K562 (cell line): ENCODE measurements around the gene RDH13. TPM values are rescaled to one million over a fixed set of nuclear protein-coding genes. Genes with fewer than 3 reads are reported as not detected.

ENCODE experiments used
- ATAC-seq: fragments of 200-7000 bp; cut with Tn5 transposase; 3 replicates; pipeline ENCODE4 v1.9.1; 2020; ENCODE audit warnings: moderate library complexity
- BruUV-seq: library from RNA; stranded (reverse); fragments of 400-500 nt; replicated peaks from 2 replicates; lab custom pipeline; 2021; lab: Mats Ljungman, UMichigan
- CTCF ChIA-PET: fragments of 300-600 bp; formaldehyde crosslinking; extraction: SDS; loops from one replicate; lab custom pipeline; 2021; ENCODE audit warnings: low intra/inter-chr PET ratio; lab: Yijun Ruan, JAX
- POLR2A ChIA-PET: fragments of 300-600, 350-650 bp; sonication (Branson Sonifier 250); formaldehyde crosslinking; extraction: SDS; loops from one replicate; lab custom pipeline; 2021; ENCODE audit warnings: antibody characterized with exemption, inconsistent platforms; lab: Yijun Ruan, JAX
- DNase-seq, 4 experiments: peaks; one replicate each; pipeline versions ENCODE4 v3.0.0 to v3.0.0-alpha.2; 2011 to 2018; ENCODE audit warnings: low spot score in 3 of 4, mixed read lengths in 3 of 4; ENCODE audit errors: extremely low read depth in 1 of 4
- FAIRE-seq: peaks from 2 replicates; lab custom pipeline; 2011; peaks lifted over from hg19 to GRCh38; lab: Jason Lieb, UNC
- H2AFZ ChIP-seq: 2 replicates; pipeline ENCODE4 v1.6.0; 2011; ENCODE audit warnings: low read depth, low read length, control low read depth, inconsistent platforms
- H3K27ac ChIP-seq: fragments of 200-600 bp; 3 replicates; pipeline ENCODE4 v1.8.0; 2011; ENCODE audit warnings: low read depth, mild to moderate bottlenecking, control low read depth, inconsistent platforms, low read length, moderate library complexity, mixed read lengths; ENCODE audit errors: extremely low read depth
- H3K27me3 ChIP-seq, 2 experiments: fragments of 300-600 bp in 1 of 2; 2 replicates in 1 of 2; 3 replicates in 1 of 2; pipeline versions ENCODE4 v1.6.0 to v1.8.0; 2011; ENCODE audit warnings: inconsistent platforms in 2 of 2, low read length in 2 of 2, mild to moderate bottlenecking in 1 of 2, mixed read lengths in 1 of 2, moderate library complexity in 1 of 2; ENCODE audit not compliant: control insufficient read depth in 2 of 2, insufficient read depth in 2 of 2
- H3K36me3 ChIP-seq: fragments of 300-600 bp; 3 replicates; pipeline ENCODE4 v1.8.0; 2011; ENCODE audit warnings: mild to moderate bottlenecking, low read length, inconsistent platforms; ENCODE audit not compliant: control insufficient read depth, insufficient read depth
- H3K4me1 ChIP-seq, 2 experiments: fragments of 200-600 bp in 1 of 2; replicated peaks in 1 of 2; 2 replicates in 1 of 2; 3 replicates in 1 of 2; pipeline versions ENCODE4 v1.5.1 to v1.8.0; 2011; ENCODE audit warnings: inconsistent platforms in 2 of 2, low read length in 2 of 2, mild to moderate bottlenecking in 1 of 2, mixed read lengths in 1 of 2, moderate library complexity in 1 of 2; ENCODE audit not compliant: control insufficient read depth in 2 of 2, insufficient read depth in 2 of 2
- H3K4me2 ChIP-seq: 2 replicates; pipeline ENCODE4 v1.6.1; 2011; ENCODE audit warnings: low read length, control low read depth, inconsistent platforms, mixed read lengths; ENCODE audit not compliant: insufficient read depth
- H3K4me3 ChIP-seq: fragments of 200-600 bp; sonication (generic), shearing (Covaris generic); 2 replicates; pipeline ENCODE4 v1.5.1; 2016; ENCODE audit warnings: control low read depth, inconsistent platforms
- H3K79me2 ChIP-seq: fragments of 200-600 bp; 3 replicates; pipeline ENCODE4 v1.8.0; 2011; ENCODE audit warnings: low read length, inconsistent platforms; ENCODE audit not compliant: control insufficient read depth, insufficient read depth
- H3K9ac ChIP-seq, 2 experiments: 2 replicates each; pipeline versions ENCODE4 v1.6.0 to v1.6.1; 2011; ENCODE audit warnings: low read depth in 2 of 2, low read length in 2 of 2, control low read depth in 1 of 2, inconsistent platforms in 1 of 2, mild to moderate bottlenecking in 1 of 2, mixed read lengths in 1 of 2; ENCODE audit not compliant: insufficient read depth in 1 of 2
- H3K9me1 ChIP-seq: one replicate; pipeline ENCODE4 v1.6.0; 2011; ENCODE audit warnings: inconsistent platforms, mild to moderate bottlenecking, low read length, moderate library complexity; ENCODE audit not compliant: control insufficient read depth, insufficient read depth
- H3K9me3 ChIP-seq: replicated peaks from 2 replicates; pipeline ENCODE4 v1.5.1; 2011; ENCODE audit warnings: low read depth, low read length, inconsistent platforms; ENCODE audit not compliant: control insufficient read depth, insufficient read depth
- H4K20me1 ChIP-seq: replicated peaks from 2 replicates; pipeline ENCODE4 v1.6.1; 2011; ENCODE audit warnings: low read length, inconsistent platforms, mixed read lengths; ENCODE audit not compliant: control insufficient read depth, insufficient read depth
- CBFA2T3 ChIP-seq: fragments of 450-650 bp; IDR thresholded peaks from 2 replicates; pipeline ENCODE4 v1.6.1; 2017
- HIVEP1 ChIP-seq: fragments of 250-450 bp; sonication (Bioruptor Pico); IDR thresholded peaks from 2 replicates; pipeline ENCODE4 v1.4.0; 2020; ENCODE audit warnings: mild to moderate bottlenecking
- HMGXB4 ChIP-seq: sonication (generic); formaldehyde crosslinking; IDR thresholded peaks from 2 replicates; pipeline ENCODE4 v1.8.1; 2023; ENCODE audit warnings: mild to moderate bottlenecking, missing genetic modification reagents
- RBFOX2 ChIP-seq: fragments of 200-400 bp; formaldehyde crosslinking; IDR thresholded peaks from 2 replicates; pipeline ENCODE4 v1.6.1; 2017; ENCODE audit warnings: low read depth, mild to moderate bottlenecking, low read length, moderate library complexity
- SP1 ChIP-seq: sonication (generic); formaldehyde crosslinking; IDR thresholded peaks from 2 replicates; pipeline ENCODE4 v1.8.1; 2022; ENCODE audit warnings: mild to moderate bottlenecking, missing genetic modification reagents
- ZNF121 ChIP-seq: sonication (generic); formaldehyde crosslinking; conservative IDR thresholded peaks from 2 replicates; pipeline ENCODE4 v1.8.0; 2022; ENCODE audit warnings: missing genetic modification reagents
- WGBS: fragments of 100-300 bp; shearing (Covaris generic); methylation state at CpG from one replicate; pipeline ENCODE4 v1.1.6; 2016; ENCODE audit warnings: low coverage, mixed read lengths; ENCODE audit not compliant: insufficient coverage; ENCODE audit errors: missing lambda C conversion rate; 5-methylcytosine and 5-hydroxymethylcytosine counted together
- in situ Hi-C: fragments of 300-500 bp; cut with MboI; formaldehyde crosslinking; loops from 4 replicates; pipeline ENCODE4 v1.15.0; 2018; ENCODE audit warnings: inconsistent platforms, mixed read lengths
- intact Hi-C: fragments of 100-400 bp; cut with micrococcal nuclease; formaldehyde crosslinking; loops from 2 replicates; pipeline ENCODE4 v1.14.2; 2022
- polyA plus RNA-seq, 8 experiments: library from polyadenylated mRNA; depleted of rRNA in 4 of 8; stranded (reverse) in 5 of 8; unstranded in 3 of 8; fragments of >200 nt; fragmentation: Nextera tagmentation in 2 of 8; fragmentation: Illumina TruSeq in 1 of 8; extraction: Ambion mirVana in 2 of 8; extraction: Trizol in 1 of 8; gene quantifications; 2 replicates each; pipeline versions ENCODE4 v1.2.1 to v1.2.3, GENCODE V29; 2011 to 2014; ENCODE audit warnings: inconsistent platforms in 1 of 8, missing spikeins in 1 of 8
- total RNA-seq, 7 experiments: library from RNA; depleted of rRNA in 6 of 7; stranded (reverse); fragments of >200 nt in 6 of 7; fragmentation: Illumina TruSeq in 2 of 7; extraction: Trizol in 2 of 7; gene quantifications; 2 replicates each; pipeline versions ENCODE4 v1.2.1 to v1.2.3, GENCODE V29; 2011 to 2021; ENCODE audit warnings: low replicate concordance in 1 of 7
- TF ChIP-seq, protein P1 (sequence below): fragments of 150-350 bp; conservative IDR thresholded peaks from 2 replicates; pipeline ENCODE4 v1.6.1; 2014; ENCODE audit warnings: low read length

The RDH13 gene
- total and polyA plus RNA-seq, 9 of the 15 experiments (the other 6 are each of a cell fraction or from before 2014, with no cell fraction given): 7.5 to 70.3 (median 39.5) TPM

DNA sequence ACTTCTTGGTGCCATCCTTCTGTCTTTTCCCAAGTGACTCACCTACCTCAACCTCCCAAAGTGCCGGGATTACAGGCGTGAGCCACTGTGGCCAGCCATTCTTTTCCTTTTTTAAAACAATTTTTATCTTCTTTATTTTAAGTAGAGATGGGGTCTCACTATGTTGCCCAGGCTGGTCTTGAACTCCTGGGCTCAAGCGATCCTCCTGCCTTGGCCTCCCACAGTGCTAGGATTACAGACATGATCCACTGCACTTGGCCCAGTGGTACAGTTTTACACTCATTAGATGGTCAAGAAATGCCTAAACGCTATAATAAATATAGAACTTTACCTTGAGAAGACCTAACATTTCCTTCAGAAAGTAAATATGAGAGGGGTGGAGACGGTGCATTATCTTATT lies 49.4 kb downstream of the RDH13 start (continued):
- no peak for TF ChIP-seq HMGXB4 (CRISPR knock-in tag)
- 0 out of 2 replicates have a peak, but pooled peaks have one; percentile 7 for TF ChIP-seq SP1 (CRISPR knock-in tag)
- TF ChIP-seq ZNF121 (CRISPR knock-in tag): peak; percentile 80

- CTCF ChIA-PET: no interaction called here
- no TSS peak for BruUV-seq
- intact Hi-C loops (no loop called here), in situ Hi-C loops (no loop called here)
- WGBS: 39% methylated on average over 4 of the region's 4 CpGs
- H3K9ac ChIP-seq: no peak overlapping the region
- peaks cover 4% of the 10 kb centered on the region; the same call in 1 of the 2 replicates for H4K20me1 ChIP-seq
- H3K4me1 ChIP-seq: peaks cover 4 to 5% of the 10 kb centered on the region in 2 experiments; a peak in 3 of 5 replicates
- H2AFZ ChIP-seq: no peak overlapping the region
- H3K4me2 ChIP-seq: no peak overlapping the region
- FAIRE-seq (no peak), ATAC-seq (peak; percentile 25; the same call in 2 of the 3 replicates), DNase-seq (peak in 1 of 4 experiments; percentile 7)
- TF ChIP-seq RBFOX2 (peak; percentile 51), CBFA2T3 (no peak), HIVEP1 (CRISPR knock-in tag) (no peak)
- TF ChIP-seq, protein P1, sequence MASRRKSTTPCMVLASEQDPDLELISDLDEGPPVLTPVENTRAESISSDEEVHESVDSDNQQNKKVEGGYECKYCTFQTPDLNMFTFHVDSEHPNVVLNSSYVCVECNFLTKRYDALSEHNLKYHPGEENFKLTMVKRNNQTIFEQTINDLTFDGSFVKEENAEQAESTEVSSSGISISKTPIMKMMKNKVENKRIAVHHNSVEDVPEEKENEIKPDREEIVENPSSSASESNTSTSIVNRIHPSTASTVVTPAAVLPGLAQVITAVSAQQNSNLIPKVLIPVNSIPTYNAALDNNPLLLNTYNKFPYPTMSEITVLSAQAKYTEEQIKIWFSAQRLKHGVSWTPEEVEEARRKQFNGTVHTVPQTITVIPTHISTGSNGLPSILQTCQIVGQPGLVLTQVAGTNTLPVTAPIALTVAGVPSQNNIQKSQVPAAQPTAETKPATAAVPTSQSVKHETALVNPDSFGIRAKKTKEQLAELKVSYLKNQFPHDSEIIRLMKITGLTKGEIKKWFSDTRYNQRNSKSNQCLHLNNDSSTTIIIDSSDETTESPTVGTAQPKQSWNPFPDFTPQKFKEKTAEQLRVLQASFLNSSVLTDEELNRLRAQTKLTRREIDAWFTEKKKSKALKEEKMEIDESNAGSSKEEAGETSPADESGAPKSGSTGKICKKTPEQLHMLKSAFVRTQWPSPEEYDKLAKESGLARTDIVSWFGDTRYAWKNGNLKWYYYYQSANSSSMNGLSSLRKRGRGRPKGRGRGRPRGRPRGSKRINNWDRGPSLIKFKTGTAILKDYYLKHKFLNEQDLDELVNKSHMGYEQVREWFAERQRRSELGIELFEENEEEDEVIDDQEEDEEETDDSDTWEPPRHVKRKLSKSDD: no peak
- H3K4me3 ChIP-seq: no peak overlapping the region
- POLR2A ChIA-PET: interaction anchor here (0.7 to 0.8 kb wide), 2 partner anchors 16 to 31 kb away, joined by 3 read pairs; no protein-coding TSS in a partner anchor
- no peaks in the 10 kb centered on the region for H3K27me3 ChIP-seq
- no peak overlapping the region for H3K27ac ChIP-seq
- H3K79me2 ChIP-seq: peaks cover 72% of the 10 kb centered on the region
- peaks cover 4% of the 10 kb centered on the region for H3K9me1 ChIP-seq
- peaks cover 31% of the 10 kb centered on the region; the same call in 2 of the 3 replicates for H3K36me3 ChIP-seq
- H3K9me3 ChIP-seq: no peaks in the 10 kb centered on the region
Observed at GRCh38 chr19:55012306-55012705, 50.6 kb downstream of the RDH13 start.
